H1 (cell line): Measurements from ENCODE around the gene ARMC3. TPM values are rescaled to one million over a fixed set of nuclear protein-coding genes. Genes with fewer than 3 reads are reported as not detected.

ENCODE experiments used
- EZH2 ChIP-seq: fragments of 200-600 bp; sonication (generic); IDR thresholded peaks from 2 replicates; pipeline ENCODE4 v1.7.1; 2012; ENCODE audit warnings: low read depth, mild to moderate bottlenecking, moderate library complexity, low read length, inconsistent platforms; ENCODE audit not compliant: severe bottlenecking
- RNF2 ChIP-seq: fragments of 200-900, 300-1000 bp; sonication (generic); IDR thresholded peaks from 2 replicates; pipeline ENCODE4 v1.7.1; 2016; ENCODE audit warnings: borderline replicate concordance, low read depth, mild to moderate bottlenecking, antibody characterized with exemption, low read length; ENCODE audit not compliant: poor library complexity, severe bottlenecking; ENCODE audit errors: missing control alignments
- polyA plus RNA-seq, 7 experiments: library from polyadenylated mRNA; depleted of rRNA in 3 of 7; stranded (reverse) in 5 of 7; unstranded in 2 of 7; fragments of >200 nt in 5 of 7; fragments of 200-250 nt in 2 of 7; gene quantifications; 1 replicate in 5 of 7; 2 replicates in 1 of 7; 4 replicates in 1 of 7; pipeline versions ENCODE4 v1.2.1 to v1.2.3, GENCODE V29; 2011 to 2013; ENCODE audit warnings: missing spikeins in 2 of 7, mixed read lengths in 2 of 7
- total RNA-seq: library from RNA; stranded (reverse); fragmentation: NEBNext Ultra II Directional; extraction: Animal tissue kit (Norgen Biotek cat#: 25700); gene quantifications from 2 replicates; pipeline ENCODE4 v1.2.1, GENCODE V29; 2021

ARMC3 gene
- total and polyA plus RNA-seq, 2 of the 8 experiments (the other 6 are each of a cell fraction or from before 2014, with no cell fraction given): 0.15 TPM

DNA sequence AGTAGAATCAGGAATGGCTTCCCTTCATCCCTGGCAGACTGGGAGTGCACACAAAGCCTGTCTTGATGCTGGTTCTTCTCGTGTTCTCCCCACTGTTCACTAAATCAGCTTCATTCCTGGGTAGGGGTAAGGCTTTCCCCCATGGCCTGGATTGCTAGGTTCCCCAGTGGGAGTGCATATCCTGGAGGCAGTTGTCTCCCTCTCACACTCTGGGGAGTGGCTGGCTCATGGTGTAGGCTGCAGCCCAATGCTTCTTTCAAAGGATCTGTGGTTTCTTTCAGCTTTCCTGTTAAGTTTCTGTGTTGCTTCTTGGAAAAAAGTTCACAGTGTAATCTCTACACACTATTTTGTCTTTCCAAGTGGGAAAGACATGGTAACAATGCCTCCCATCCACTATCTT lies 32.6 kb upstream of the ARMC3 start (continued):
- TF ChIP-seq RNF2 (no peak), EZH2 (no peak)
